Lower lobe of right lung (tissue), 2 donors: ENCODE results near the gene KCNAB2. TPM values are rescaled to one million over a fixed set of nuclear protein-coding genes. Genes with fewer than 3 reads are reported as not detected.

Experiments
- ATAC-seq, 2 donors: fragments of 200-7000 bp; cut with Tn5 transposase; one replicate each; pipeline ENCODE4 v1.9.1; 2020 to 2022; ENCODE audit warnings: mild to moderate bottlenecking in 2 of 2, moderate library complexity in 2 of 2
- DNase-seq: peaks from one replicate; pipeline ENCODE4 v3.0.0-alpha.2; 2020
- H3K27ac ChIP-seq: fragments of 200-600 bp; one replicate; pipeline ENCODE4 v1.8.0; 2022
- H3K27me3 ChIP-seq: fragments of 200-600 bp; one replicate; pipeline ENCODE4 v1.8.0; 2022; ENCODE audit warnings: low read depth
- H3K36me3 ChIP-seq: fragments of 200-600 bp; one replicate; pipeline ENCODE4 v1.8.0; 2022; ENCODE audit warnings: mild to moderate bottlenecking
- H3K4me1 ChIP-seq: fragments of 200-600 bp; one replicate; pipeline ENCODE4 v1.8.0; 2022
- H3K4me3 ChIP-seq: fragments of 200-600 bp; one replicate; pipeline ENCODE4 v1.8.0; 2022; ENCODE audit warnings: mild to moderate bottlenecking
- H3K9me3 ChIP-seq: fragments of 200-600 bp; one replicate; pipeline ENCODE4 v1.8.0; 2022
- CTCF ChIP-seq: fragments of 200-600 bp; IDR thresholded peaks from one replicate; pipeline ENCODE4 v1.8.0; 2022; ENCODE audit warnings: antibody characterized with exemption, mild to moderate bottlenecking
- intact Hi-C: fragments of 100-400 bp; cut with DNase I; formaldehyde crosslinking; loops from one replicate; pipeline ENCODE4 v1.11.0; 2022
- total RNA-seq: library from RNA; stranded (reverse); fragmentation: NEBNext Ultra II Directional; extraction: Animal tissue kit (Norgen Biotek cat#: 25700); gene quantifications from one replicate; pipeline ENCODE4 v1.2.1, GENCODE V29; 2021
- donor health status: DM: no; HTN: yes; CAD: no; lungs with severe emphysema.

KCNAB2 gene
- total RNA-seq, 1 donor from 2014 or later: 119 TPM

DNA sequence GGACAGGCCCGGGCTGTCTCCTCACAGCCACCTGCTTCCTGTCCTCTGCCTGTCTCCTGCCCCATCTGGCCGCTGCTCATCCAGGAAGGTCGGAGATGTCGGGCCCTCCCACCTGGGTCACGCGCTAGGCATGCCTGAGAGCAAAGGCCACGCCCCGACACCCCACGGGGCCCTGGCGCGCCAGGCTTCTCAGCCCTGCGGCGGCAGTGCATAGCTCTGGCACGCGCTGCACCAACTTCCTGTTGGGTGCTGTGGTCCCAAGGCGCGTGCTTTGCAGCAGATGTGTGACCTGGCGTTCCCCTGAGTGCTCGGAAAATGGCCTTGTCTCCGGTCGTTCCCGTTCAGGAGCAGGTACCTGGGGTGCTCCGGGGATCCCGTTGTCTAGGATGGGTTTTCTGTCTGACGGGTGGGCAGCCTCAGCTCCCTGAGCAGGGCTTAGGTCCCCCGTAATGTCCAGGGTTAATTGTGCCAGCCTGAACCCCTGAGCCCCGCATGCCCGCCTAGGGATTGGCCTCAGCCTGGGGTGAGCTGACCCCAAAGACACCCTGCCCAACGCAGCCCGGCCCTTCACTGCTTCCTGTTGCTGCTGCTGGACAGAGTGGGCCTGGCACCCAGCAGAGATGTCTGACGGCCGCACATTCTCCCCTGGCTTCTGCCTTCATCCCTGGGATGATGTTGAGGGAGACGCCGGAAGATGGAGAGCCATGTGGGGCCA is 19.4 kb upstream of the KCNAB2 start:
- peak; percentile 90 to 95 for ATAC-seq
- H3K27me3 ChIP-seq: no peaks in the 10 kb centered on the region
- no peak for TF ChIP-seq CTCF
- peak overlapping the region; percentile 57 for H3K4me3 ChIP-seq
- intact Hi-C loops: no loop called here
- H3K9me3 ChIP-seq: no peaks in the 10 kb centered on the region
- peaks cover 17% of the 10 kb centered on the region for H3K4me1 ChIP-seq
- H3K27ac ChIP-seq: peak overlapping the region; percentile 66
- H3K36me3 ChIP-seq: no peaks in the 10 kb centered on the region
- DNase-seq: peak; percentile 95

- Histone ChIP-seq H3K4me1 (peaks cover 17% of the 10 kb centered on the region), H3K27me3 (no peaks in the 10 kb centered on the region), H3K9me3 (no peaks in the 10 kb centered on the region), H3K27ac (peak overlapping the region; percentile 66), H3K36me3 (no peaks in the 10 kb centered on the region), H3K4me3 (peak overlapping the region; percentile 57)
- intact Hi-C loops: no loop called here
- no peak for DNase-seq
- ATAC-seq: peak in 1 of 2 donors; percentile 1
- TF ChIP-seq CTCF: no peak
Observed at GRCh38 chr1:6027591-6027990, 18.1 kb upstream of the KCNAB2 start.

- intact Hi-C loops: no loop called here
- Histone ChIP-seq H3K36me3 (no peaks in the 10 kb centered on the region), H3K4me1 (peaks cover 17% of the 10 kb centered on the region), H3K4me3 (peak overlapping the region; percentile 57), H3K27ac (peak overlapping the region; percentile 66), H3K27me3 (no peaks in the 10 kb centered on the region), H3K9me3 (no peaks in the 10 kb centered on the region)
- ATAC-seq (peak; percentile 75 to 81), DNase-seq (peak; percentile 77)
- no peak for TF ChIP-seq CTCF
Observed at GRCh38 chr1:6028042-6028850, 17.4 kb upstream of the KCNAB2 start.

DNA sequence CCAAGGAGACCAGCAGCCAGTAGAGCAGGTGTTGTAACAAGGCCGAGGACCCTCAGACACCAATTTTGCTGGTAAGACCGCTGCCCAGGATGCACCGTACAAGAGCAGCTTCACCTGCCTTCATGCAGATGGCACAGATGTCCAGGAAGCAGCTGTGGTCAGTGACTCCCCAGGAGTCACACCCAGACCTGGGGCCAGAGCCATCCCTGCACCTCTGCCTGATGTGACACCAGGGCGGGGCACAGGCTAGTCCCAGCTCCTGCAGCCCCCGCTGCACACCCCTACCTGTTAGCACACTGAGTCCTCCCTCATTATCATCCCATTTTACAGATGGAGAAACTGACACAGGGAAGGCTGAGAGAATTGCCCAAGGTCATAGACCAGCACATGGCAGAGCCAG is 16.3 kb upstream of the KCNAB2 start:
- Histone ChIP-seq H3K36me3 (no peaks in the 10 kb centered on the region), H3K27me3 (no peaks in the 10 kb centered on the region), H3K4me3 (no peak overlapping the region), H3K27ac (no peak overlapping the region), H3K4me1 (peaks cover 17% of the 10 kb centered on the region), H3K9me3 (no peaks in the 10 kb centered on the region)
- intact Hi-C loops: no loop called here
- DNase-seq (no peak), ATAC-seq (no peak)
- TF ChIP-seq CTCF: no peak

DNA sequence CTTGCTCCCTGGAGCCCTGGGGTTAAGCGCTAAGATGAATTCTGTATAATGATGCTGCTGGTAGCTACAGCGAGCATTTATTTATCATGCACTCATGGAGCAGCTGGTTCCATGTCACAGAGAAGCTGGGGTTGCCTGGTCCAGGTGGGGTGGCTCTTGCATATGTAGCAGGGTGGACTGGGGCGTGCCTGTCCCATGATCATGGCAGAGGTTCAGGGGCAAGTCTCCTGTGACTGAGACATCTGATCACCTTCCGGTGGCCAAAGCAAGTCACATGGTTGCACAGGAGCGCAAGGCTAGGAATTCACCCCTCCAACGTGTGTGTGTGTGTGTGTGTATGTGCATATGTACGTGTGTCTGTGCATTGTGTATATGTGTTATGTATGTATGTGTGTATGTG is 15.6 kb upstream of the KCNAB2 start:
- TF ChIP-seq CTCF: no peak
- intact Hi-C loops: no loop called here
- no peak overlapping the region for H3K4me3 ChIP-seq
- H3K4me1 ChIP-seq: peaks cover 17% of the 10 kb centered on the region
- no peaks in the 10 kb centered on the region for H3K36me3 ChIP-seq
- ATAC-seq (no peak), DNase-seq (no peak)
- no peak overlapping the region for H3K27ac ChIP-seq
- H3K9me3 ChIP-seq: no peaks in the 10 kb centered on the region
- H3K27me3 ChIP-seq: no peaks in the 10 kb centered on the region
